Activated CD4-positive, alpha-beta T cell treated with anti-CD3 and anti-CD28 coated beads, Interleukin-2, amount 10 ng/mL, durations not matched to agents 7 days and 5 days (primary cell): ENCODE results near the gene MYO18A. TPM values are rescaled to one million over a fixed set of nuclear protein-coding genes. Genes with fewer than 3 reads are reported as not detected.

Source experiments
- CTCF ChIA-PET: fragments of 350-600 bp; sonication (Branson Sonifier 250); formaldehyde crosslinking; loops from one replicate; lab custom pipeline; 2021; ENCODE audit warnings: antibody characterized with exemption; lab: Charles Lee
- POLR2A ChIA-PET: fragments of 350-600 bp; sonication (Branson Sonifier 250); formaldehyde crosslinking; loops from one replicate; lab custom pipeline; 2021; ENCODE audit warnings: antibody characterized with exemption; lab: Charles Lee
- DNase-seq: peaks from one replicate; pipeline ENCODE4 v3.0.0-alpha.2; 2020
- H3K27ac Mint-ChIP-seq: one replicate; pipeline ENCODE4 v1.8.0; 2021; ENCODE audit warnings: mild to moderate bottlenecking, moderate library complexity, mixed read lengths
- H3K27me3 Mint-ChIP-seq: one replicate; pipeline ENCODE4 v1.8.0; 2021; ENCODE audit warnings: mixed read lengths
- H3K36me3 Mint-ChIP-seq: one replicate; pipeline ENCODE4 v1.8.0; 2021; ENCODE audit warnings: low read depth, mixed read lengths
- H3K4me1 Mint-ChIP-seq: one replicate; pipeline ENCODE4 v1.8.0; 2021; ENCODE audit warnings: mixed read lengths
- H3K4me3 Mint-ChIP-seq: one replicate; pipeline ENCODE4 v1.8.0; 2021; ENCODE audit warnings: mild to moderate bottlenecking, moderate library complexity, mixed read lengths
- H3K9me3 Mint-ChIP-seq: one replicate; pipeline ENCODE4 v1.8.0; 2021; ENCODE audit warnings: mixed read lengths
- total RNA-seq, 2 experiments: library from RNA; stranded (reverse); gene quantifications; one replicate each; pipeline ENCODE4 v1.2.3, GENCODE V29; 2021

Gene MYO18A
- total RNA-seq, 2 experiments from 2014 or later, result 82.2 to 101 TPM

DNA sequence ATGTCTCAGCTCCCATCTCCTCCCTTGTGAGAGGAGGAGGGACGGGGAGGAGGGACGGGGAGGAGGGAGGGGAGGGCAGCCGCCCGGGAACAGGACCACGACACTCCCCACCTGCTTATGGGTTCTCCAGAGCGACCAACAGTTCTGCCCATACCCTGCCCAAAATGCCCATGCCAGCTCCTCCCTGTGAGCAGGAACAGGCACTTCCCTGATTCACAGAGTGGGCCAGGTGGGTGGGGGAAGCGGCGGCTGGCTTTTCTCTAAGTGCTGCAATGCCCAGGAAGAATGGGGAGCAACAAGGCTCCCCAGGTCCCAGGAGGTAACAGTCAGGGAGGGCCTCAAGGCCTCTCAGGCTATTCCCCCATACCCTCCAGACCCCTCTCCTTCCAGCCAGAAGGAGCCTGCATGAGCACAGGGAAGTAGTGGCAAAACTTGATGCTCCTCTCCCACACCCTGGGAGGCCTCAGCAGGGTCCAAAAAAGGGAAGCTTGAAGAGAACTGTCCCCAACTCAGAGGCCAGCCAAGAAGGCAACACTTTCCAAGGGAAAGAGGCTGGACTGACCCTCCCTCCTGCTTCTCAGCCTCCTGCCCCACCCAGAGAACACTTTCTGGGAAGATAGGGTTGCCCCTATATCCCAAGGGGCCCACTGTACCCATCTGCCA is 53.8 kb downstream of the MYO18A start:
- POLR2A ChIA-PET, result no interaction called here
- H3K27ac Mint-ChIP-seq, result no peak overlapping the region
- CTCF ChIA-PET, result interaction anchor here (0.9 to 3.7 kb wide), 3 partner anchors 13 to 19 kb away, joined by 4 to 19 read pairs (median 4); no protein-coding TSS in a partner anchor
- no peaks in the 10 kb centered on the region for H3K27me3 Mint-ChIP-seq
- H3K9me3 Mint-ChIP-seq, result no peaks in the 10 kb centered on the region
- no peak overlapping the region for H3K4me3 Mint-ChIP-seq
- H3K36me3 Mint-ChIP-seq, result peaks cover 6% of the 10 kb centered on the region
- no peak for DNase-seq
- H3K4me1 Mint-ChIP-seq, result peaks cover 10% of the 10 kb centered on the region

DNA sequence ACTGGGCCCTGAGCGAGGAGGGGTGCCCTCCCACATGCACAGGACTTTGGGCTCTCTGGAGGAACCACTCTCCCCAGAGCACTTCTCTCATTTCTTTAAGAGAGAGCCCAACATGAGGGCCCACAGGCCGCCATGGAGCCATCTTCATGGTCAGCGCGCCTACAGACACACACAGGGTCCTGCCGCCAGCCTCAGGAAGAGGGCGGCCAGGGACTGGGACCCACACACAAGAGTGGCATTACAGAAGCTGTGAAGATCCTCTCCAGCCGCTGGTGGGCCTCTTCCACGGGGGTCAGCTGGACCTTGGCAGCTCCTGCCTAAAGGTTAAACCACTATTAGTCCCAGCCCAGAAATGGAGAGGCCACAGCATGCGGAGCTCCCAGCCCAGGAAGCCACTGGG is 54.5 kb downstream of the MYO18A start:
- ChIA-PET CTCF (interaction anchor here (0.9 to 3.7 kb wide), 6 partner anchors 12 to 94 kb away, joined by 3 to 19 read pairs (median 6); no protein-coding TSS in a partner anchor), POLR2A (no interaction called here)
- Mint-ChIP-seq H3K4me3 (no peak overlapping the region), H3K4me1 (peaks cover 4% of the 10 kb centered on the region), H3K27me3 (no peaks in the 10 kb centered on the region), H3K27ac (no peak overlapping the region), H3K9me3 (no peaks in the 10 kb centered on the region), H3K36me3 (peaks cover 10% of the 10 kb centered on the region)
- DNase-seq, result no peak

GRCh38 chr17:29124925-29125273 is 55.3 kb downstream of the MYO18A start:
- Mint-ChIP-seq H3K36me3 (peaks cover 13% of the 10 kb centered on the region), H3K9me3 (no peaks in the 10 kb centered on the region), H3K4me1 (peaks cover 4% of the 10 kb centered on the region), H3K4me3 (no peak overlapping the region), H3K27me3 (no peaks in the 10 kb centered on the region), H3K27ac (no peak overlapping the region)
- no peak for DNase-seq
- POLR2A ChIA-PET, result no interaction called here
- CTCF ChIA-PET, result interaction anchor here (1.0 to 3.7 kb wide), 21 partner anchors 8 to 394 kb away, joined by 3 to 24 read pairs (median 6); no protein-coding TSS in a partner anchor

DNA sequence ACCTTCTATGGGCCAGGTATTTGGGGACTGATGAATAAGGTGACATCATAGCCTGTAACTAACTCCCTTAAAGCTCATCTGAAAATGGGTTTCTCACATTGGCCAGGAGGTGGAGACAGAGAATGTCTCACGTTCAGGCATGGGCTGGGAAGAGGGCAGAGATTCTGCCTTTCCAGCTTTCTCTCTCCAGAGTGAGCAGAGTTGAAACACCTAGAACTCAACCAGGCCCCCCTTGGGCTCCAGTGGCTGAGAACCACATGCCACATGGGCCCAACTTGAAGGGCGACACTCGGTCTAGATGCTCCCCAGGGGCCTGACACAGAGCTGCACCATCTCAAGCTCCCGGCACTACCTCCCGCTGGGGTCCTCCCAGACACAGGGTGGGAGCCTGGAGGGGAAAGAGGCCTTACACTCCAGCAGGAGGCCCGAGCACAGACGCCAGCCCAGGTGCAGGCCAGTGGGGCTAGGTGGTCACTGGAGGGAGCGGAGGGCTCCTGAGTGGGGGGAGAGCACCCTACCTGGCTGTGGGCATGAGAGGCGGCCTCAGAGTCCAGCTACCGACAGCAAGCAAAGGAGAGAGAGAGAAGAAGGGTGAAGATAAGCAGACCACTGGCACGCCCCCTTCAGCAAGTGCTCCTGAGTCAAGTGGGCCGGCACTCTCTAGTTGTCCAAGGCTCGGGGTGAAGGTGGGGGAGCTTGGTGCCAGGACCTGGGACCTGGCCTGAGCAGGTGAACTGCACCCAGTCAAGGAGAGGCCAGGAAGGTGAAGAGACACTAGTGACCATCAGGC is 55.9 kb downstream of the MYO18A start:
- Mint-ChIP-seq H3K9me3 (no peaks in the 10 kb centered on the region), H3K4me3 (no peak overlapping the region), H3K27ac (no peak overlapping the region), H3K4me1 (peaks cover 4% of the 10 kb centered on the region), H3K36me3 (peaks cover 15% of the 10 kb centered on the region), H3K27me3 (no peaks in the 10 kb centered on the region)
- ChIA-PET CTCF (interaction anchor here (0.7 to 3.7 kb wide), 35 partner anchors 8 to 1098 kb away, joined by 3 to 24 read pairs (median 5); partner anchors contain the start of gene MYO18A), POLR2A (no interaction called here)
- DNase-seq, result peak; percentile 66

DNA sequence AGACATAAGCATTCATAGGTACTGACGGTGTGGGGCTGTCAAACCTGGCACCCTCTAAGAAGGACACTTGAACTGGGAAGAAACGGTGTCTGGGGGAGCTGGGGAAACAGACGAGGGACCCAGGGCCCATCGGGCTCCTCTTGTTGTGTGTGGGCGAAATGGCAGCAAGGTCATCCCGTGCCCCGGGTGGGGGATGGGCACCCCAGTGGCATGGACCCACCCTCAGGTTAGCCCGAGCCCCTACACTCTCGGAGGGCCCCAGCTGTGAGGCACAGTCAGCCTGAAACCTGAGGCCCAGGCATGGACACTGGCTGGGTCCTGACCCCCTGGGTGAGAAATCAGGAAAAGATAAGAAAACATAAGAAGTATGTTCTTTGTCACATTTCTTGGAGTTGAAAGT is 57.1 kb downstream of the MYO18A start:
- no peak overlapping the region for H3K4me3 Mint-ChIP-seq

DNA sequence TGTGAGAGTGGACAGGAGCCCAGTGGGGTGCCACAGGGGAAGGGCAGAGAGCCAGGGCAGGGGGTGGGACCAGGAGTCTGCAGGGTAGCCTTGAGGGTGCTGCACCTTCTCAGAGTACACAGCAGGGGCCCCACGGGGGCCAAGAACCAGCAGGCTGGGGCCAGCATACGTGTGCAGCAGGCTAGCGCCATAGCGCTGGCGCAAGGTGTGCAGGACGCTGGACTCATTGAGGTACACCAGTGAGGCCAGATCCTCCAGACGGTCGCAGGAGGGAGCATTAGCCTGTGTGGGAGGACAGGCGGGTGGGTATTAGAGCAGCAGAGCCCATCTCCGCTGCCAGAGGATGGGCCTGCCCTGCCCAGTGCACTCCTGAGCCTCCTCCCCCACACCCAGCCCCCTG is 58.8 kb downstream of the MYO18A start:
- Mint-ChIP-seq H3K9me3 (no peaks in the 10 kb centered on the region), H3K4me3 (no peak overlapping the region), H3K4me1 (peaks cover 9% of the 10 kb centered on the region), H3K27ac (no peak overlapping the region), H3K27me3 (no peaks in the 10 kb centered on the region), H3K36me3 (peaks cover 23% of the 10 kb centered on the region)
- DNase-seq, result no peak
- ChIA-PET CTCF (interaction anchor here (1.3 to 2.6 kb wide), 3 partner anchors 17 to 27 kb away, joined by 3 to 7 read pairs (median 3); no protein-coding TSS in a partner anchor), POLR2A (no interaction called here)

More for the DNA sequence above, 57.1 kb downstream of the MYO18A start:
- H3K27ac Mint-ChIP-seq, result no peak overlapping the region
- DNase-seq, result no peak
- H3K9me3 Mint-ChIP-seq, result no peaks in the 10 kb centered on the region
- ChIA-PET CTCF (interaction anchor here (0.7 to 3.7 kb wide), 10 partner anchors 10 to 1099 kb away, joined by 3 to 24 read pairs (median 10); no protein-coding TSS in a partner anchor), POLR2A (no interaction called here)
- peaks cover 18% of the 10 kb centered on the region for H3K36me3 Mint-ChIP-seq
- no peaks in the 10 kb centered on the region for H3K27me3 Mint-ChIP-seq
- peaks cover 4% of the 10 kb centered on the region for H3K4me1 Mint-ChIP-seq

DNA sequence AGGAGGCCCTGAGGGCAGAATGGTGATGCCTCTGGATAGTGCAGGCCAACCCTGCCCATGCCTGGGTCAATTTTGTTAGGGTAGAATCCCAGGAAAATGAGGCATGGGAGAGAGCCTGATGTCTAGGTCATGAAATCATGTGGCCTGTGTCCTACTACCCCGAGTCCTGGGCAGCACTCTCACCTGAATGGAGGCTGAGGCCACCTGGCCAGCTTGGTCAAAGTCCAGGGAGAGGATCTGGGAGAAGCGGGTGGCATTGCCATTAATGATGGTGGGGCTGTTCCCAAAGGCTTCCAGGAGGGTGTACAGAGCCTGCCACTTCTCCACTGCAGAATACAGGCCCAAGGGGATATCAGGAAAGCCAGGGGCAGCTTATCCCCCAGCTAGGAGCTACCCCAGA is 59.8 kb downstream of the MYO18A start:
- ChIA-PET CTCF (interaction anchor here (0.7 to 5.5 kb wide), 6 partner anchors 9 to 168 kb away, joined by 3 to 56 read pairs (median 4); no protein-coding TSS in a partner anchor), POLR2A (interaction anchor here (0.5 kb wide), 1 partner anchor 81 kb away, joined by 3 read pairs; no protein-coding TSS in a partner anchor)
- Mint-ChIP-seq H3K27me3 (no peaks in the 10 kb centered on the region), H3K9me3 (no peaks in the 10 kb centered on the region), H3K36me3 (peaks cover 23% of the 10 kb centered on the region), H3K27ac (no peak overlapping the region), H3K4me1 (peaks cover 9% of the 10 kb centered on the region), H3K4me3 (no peak overlapping the region)
- no peak for DNase-seq

GRCh38 chr17:29119265-29119664 is 60.9 kb downstream of the MYO18A start:
- no peaks in the 10 kb centered on the region for H3K27me3 Mint-ChIP-seq
- CTCF ChIA-PET, result interaction anchor here (1.3 to 5.5 kb wide), 4 partner anchors 11 to 166 kb away, joined by 3 to 56 read pairs (median 6); no protein-coding TSS in a partner anchor
- no peak for DNase-seq
- H3K36me3 Mint-ChIP-seq, result peaks cover 24% of the 10 kb centered on the region
- POLR2A ChIA-PET, result no interaction called here
- no peaks in the 10 kb centered on the region for H3K9me3 Mint-ChIP-seq
- peaks cover 7% of the 10 kb centered on the region for H3K4me1 Mint-ChIP-seq
- no peak overlapping the region for H3K27ac Mint-ChIP-seq
- no peak overlapping the region for H3K4me3 Mint-ChIP-seq

DNA sequence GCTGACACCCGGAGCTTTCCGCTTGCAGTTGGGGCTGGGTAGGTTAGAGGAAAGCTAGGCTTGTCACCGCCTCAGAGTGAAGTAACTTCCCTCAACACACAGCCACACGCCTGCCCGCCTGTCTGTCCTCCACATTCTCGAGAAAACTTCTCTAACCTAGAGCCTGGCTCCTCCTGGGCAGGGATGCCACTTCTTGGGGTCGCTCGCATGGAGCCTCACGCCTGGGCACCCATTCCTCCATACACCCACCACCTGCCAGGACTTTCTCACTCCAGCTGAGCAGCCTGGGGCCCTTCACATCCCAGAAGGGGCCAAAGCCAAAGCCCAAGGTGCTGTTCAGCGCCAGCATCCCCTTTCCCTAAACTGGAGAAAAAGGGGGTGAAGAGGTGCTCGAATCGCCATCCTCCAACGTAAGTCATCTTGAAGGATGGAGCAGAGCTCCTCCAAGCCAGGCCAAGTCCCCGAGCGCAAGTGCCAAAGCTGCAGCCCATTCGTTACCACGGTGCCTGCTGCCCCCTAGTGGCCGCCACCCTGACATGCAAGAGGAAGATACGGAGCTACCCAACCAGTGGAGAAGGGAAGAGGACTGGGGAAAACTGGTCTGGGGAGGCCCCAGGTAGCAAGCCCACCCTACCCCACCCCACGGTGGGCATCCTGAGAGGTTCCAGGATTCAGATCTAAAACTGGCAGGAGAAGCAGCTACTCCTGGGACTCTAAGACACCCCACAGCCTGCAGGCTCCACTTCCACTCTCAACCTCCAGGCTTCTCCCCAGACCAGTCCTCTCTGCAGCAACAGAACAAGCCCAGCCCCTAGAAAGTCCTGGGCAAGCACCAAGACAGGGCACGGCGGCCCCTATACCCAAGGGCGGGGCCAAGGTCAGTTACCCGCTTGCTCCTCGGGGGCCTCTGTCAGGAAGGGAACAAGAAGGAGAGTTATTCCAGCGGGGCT is 63.1 kb downstream of the MYO18A start:
- POLR2A ChIA-PET, result no interaction called here
- Mint-ChIP-seq H3K9me3 (no peaks in the 10 kb centered on the region), H3K27ac (no peak overlapping the region), H3K4me1 (peaks cover 5% of the 10 kb centered on the region), H3K36me3 (peaks cover 25% of the 10 kb centered on the region), H3K4me3 (no peak overlapping the region), H3K27me3 (no peaks in the 10 kb centered on the region)
- peak; percentile 77 for DNase-seq
- CTCF ChIA-PET, result interaction anchor here (0.5 to 5.5 kb wide), 46 partner anchors 7 to 1014 kb away, joined by 3 to 56 read pairs (median 4); partner anchors contain the start of genes MYO18A, PHF12 and TLCD1

DNA sequence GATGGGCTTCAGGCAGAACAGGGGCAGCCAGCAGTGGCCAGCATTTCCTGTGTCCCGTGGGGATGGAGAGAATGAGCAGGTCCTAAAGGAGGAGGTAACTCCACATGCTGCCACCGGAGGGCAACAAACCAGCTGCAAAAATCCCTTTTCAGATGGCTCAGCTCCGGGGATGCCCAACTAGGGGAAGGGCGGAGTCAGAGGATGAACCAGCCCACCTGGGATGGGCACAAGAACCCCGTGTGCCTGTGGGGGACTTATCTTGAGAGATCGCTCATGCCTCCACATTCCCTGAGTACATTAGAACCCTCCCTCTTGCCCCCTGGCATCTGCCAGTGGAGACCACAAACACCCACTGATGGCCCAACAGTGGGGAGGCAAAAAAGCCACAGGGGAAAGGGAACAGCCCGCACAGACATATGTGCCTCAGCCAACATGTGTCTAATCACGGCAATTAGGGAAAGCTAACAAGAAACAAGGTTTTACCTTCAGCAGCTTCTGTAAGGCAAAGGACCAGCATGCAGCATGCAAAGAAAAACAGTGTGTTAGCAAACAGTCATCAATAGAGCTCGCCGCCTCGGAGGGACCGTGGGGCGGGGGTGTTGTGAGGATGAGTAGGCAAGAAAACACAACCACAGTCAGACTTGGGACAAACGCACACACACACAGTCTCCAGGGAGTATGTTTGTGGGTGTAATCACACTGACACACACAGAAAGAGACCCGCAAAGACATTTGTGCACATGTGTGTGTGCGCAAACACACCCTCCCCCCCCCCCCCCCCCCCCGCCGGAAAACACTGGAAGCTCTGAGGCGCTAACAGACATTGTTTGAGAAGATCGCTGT is 64.0 kb downstream of the MYO18A start:
- Mint-ChIP-seq H3K27me3 (no peaks in the 10 kb centered on the region), H3K36me3 (peaks cover 24% of the 10 kb centered on the region), H3K4me3 (no peak overlapping the region), H3K9me3 (no peaks in the 10 kb centered on the region), H3K27ac (no peak overlapping the region), H3K4me1 (peaks cover 5% of the 10 kb centered on the region)
- DNase-seq, result peak; percentile 58
- POLR2A ChIA-PET, result no interaction called here
- CTCF ChIA-PET, result interaction anchor here (0.5 to 5.5 kb wide), 33 partner anchors 8 to 1013 kb away, joined by 3 to 56 read pairs (median 4); partner anchors contain the start of genes MYO18A and TLCD1

GRCh38 chr17:29115435-29115834 is 64.8 kb downstream of the MYO18A start:
- H3K27ac Mint-ChIP-seq, result no peak overlapping the region
- POLR2A ChIA-PET, result no interaction called here
- CTCF ChIA-PET, result interaction anchor here (0.5 to 5.5 kb wide), 13 partner anchors 9 to 900 kb away, joined by 3 to 56 read pairs (median 4); no protein-coding TSS in a partner anchor

More at GRCh38 chr17:29115435-29115834, 64.8 kb downstream of the MYO18A start:
- H3K9me3 Mint-ChIP-seq, result no peaks in the 10 kb centered on the region
- H3K36me3 Mint-ChIP-seq, result peaks cover 20% of the 10 kb centered on the region
- no peaks in the 10 kb centered on the region for H3K27me3 Mint-ChIP-seq
- H3K4me1 Mint-ChIP-seq, result peaks cover 5% of the 10 kb centered on the region
- no peak for DNase-seq
- no peak overlapping the region for H3K4me3 Mint-ChIP-seq
